ENCODE data around the gene CPLANE2. TPM values are rescaled to one million over a fixed set of nuclear protein-coding genes. Genes with fewer than 3 reads are reported as not detected.

The CPLANE2 gene
- polyA plus RNA-seq, 1 donor from 2014 or later, result 5.7 TPM

GRCh38 chr1:16281765-16282164, 44.8 kb upstream of the CPLANE2 start:
- H3K27me3 ChIP-seq (ENCODE audit: insufficient read depth, low read depth, low read length), result no peaks in the 10 kb centered on the region
- H2AFZ ChIP-seq (ENCODE audit: low read depth, low read length), result no peak overlapping the region
- no peak overlapping the region for H3K27ac ChIP-seq (ENCODE audit: low read length)
- no peaks in the 10 kb centered on the region for H3K36me3 ChIP-seq (ENCODE audit: insufficient read depth, low read length)
- TF ChIP-seq EZH2 (IDR thresholded peaks at IDR 0.05; ENCODE audit: borderline replicate concordance, insufficient read depth, low read length, poor library complexity, severe bottlenecking) (no peak), MXI1 (conservative IDR thresholded peaks at IDR 0.05; ENCODE audit: poor library complexity, severe bottlenecking) (no peak), EP300 (conservative IDR thresholded peaks at IDR 0.05; ENCODE audit: poor library complexity, severe bottlenecking) (no peak), REST (IDR thresholded peaks at IDR 0.05; ENCODE audit: borderline replicate concordance) (no peak), TAF1 (IDR thresholded peaks at IDR 0.05; ENCODE audit: low read depth) (no peak), RAD21 (conservative IDR thresholded peaks at IDR 0.05) (no peak), CTCF (IDR thresholded peaks at IDR 0.05; ENCODE audit: poor library complexity, severe bottlenecking) (no peak), POLR2AphosphoS5 (IDR thresholded peaks at IDR 0.05) (no peak), SMC3 (conservative IDR thresholded peaks at IDR 0.05; ENCODE audit: poor library complexity) (no peak)
- no peaks in the 10 kb centered on the region for H4K20me1 ChIP-seq (ENCODE audit: insufficient read depth)
- no peak overlapping the region for H3K4me2 ChIP-seq (ENCODE audit: low read length)
- no peaks in the 10 kb centered on the region for H3K9me2 ChIP-seq (ENCODE audit: insufficient read depth, low read length)
- no peak overlapping the region for H3K4me3 ChIP-seq (ENCODE audit: low read length)
- no peaks in the 10 kb centered on the region for H3K79me2 ChIP-seq (replicated peaks; ENCODE audit: insufficient read depth, low read length)
- H3K9me3 ChIP-seq (ENCODE audit: low read length), result no peaks in the 10 kb centered on the region
- H3K9ac ChIP-seq (ENCODE audit: low read length), result no peak overlapping the region
- H3F3A ChIP-seq (ENCODE audit: insufficient read depth, low read length, poor library complexity, severe bottlenecking), result no peaks in the 10 kb centered on the region

GRCh38 chr1:16279186-16279585, 42.2 kb upstream of the CPLANE2 start:
- no peaks in the 10 kb centered on the region for H3K27me3 ChIP-seq (ENCODE audit: insufficient read depth, low read depth, low read length)
- H3K9me3 ChIP-seq (ENCODE audit: low read length), result no peaks in the 10 kb centered on the region
- H3K4me3 ChIP-seq (ENCODE audit: low read length), result no peak overlapping the region
- H3F3A ChIP-seq (ENCODE audit: insufficient read depth, low read length, poor library complexity, severe bottlenecking), result no peaks in the 10 kb centered on the region
- no peaks in the 10 kb centered on the region for H4K20me1 ChIP-seq (ENCODE audit: insufficient read depth)
- no peak overlapping the region for H3K9ac ChIP-seq (ENCODE audit: low read length)
- H3K79me2 ChIP-seq (replicated peaks; ENCODE audit: insufficient read depth, low read length), result no peaks in the 10 kb centered on the region
- no peak overlapping the region for H3K4me2 ChIP-seq (ENCODE audit: low read length)
- H2AFZ ChIP-seq (ENCODE audit: low read depth, low read length), result no peak overlapping the region
- H3K9me2 ChIP-seq (ENCODE audit: insufficient read depth, low read length), result no peaks in the 10 kb centered on the region
- no peaks in the 10 kb centered on the region for H3K36me3 ChIP-seq (ENCODE audit: insufficient read depth, low read length)
- TF ChIP-seq POLR2AphosphoS5 (IDR thresholded peaks at IDR 0.05) (no peak), EP300 (conservative IDR thresholded peaks at IDR 0.05; ENCODE audit: poor library complexity, severe bottlenecking) (no peak), RAD21 (conservative IDR thresholded peaks at IDR 0.05) (no peak), REST (IDR thresholded peaks at IDR 0.05; ENCODE audit: borderline replicate concordance) (no peak), TAF1 (IDR thresholded peaks at IDR 0.05; ENCODE audit: low read depth) (no peak), CTCF (IDR thresholded peaks at IDR 0.05; ENCODE audit: poor library complexity, severe bottlenecking) (no peak), SMC3 (conservative IDR thresholded peaks at IDR 0.05; ENCODE audit: poor library complexity) (no peak), MXI1 (conservative IDR thresholded peaks at IDR 0.05; ENCODE audit: poor library complexity, severe bottlenecking) (no peak), EZH2 (IDR thresholded peaks at IDR 0.05; ENCODE audit: borderline replicate concordance, insufficient read depth, low read length, poor library complexity, severe bottlenecking) (no peak)
- no peak overlapping the region for H3K27ac ChIP-seq (ENCODE audit: low read length)
